Glutamatergic neuron (in vitro differentiated cells): Measurements from ENCODE around the gene GFRA1. TPM values are rescaled to one million over a fixed set of nuclear protein-coding genes. Genes with fewer than 3 reads are reported as not detected.

Experiments used
- DNase-seq: peaks from one replicate; pipeline ENCODE4 v3.0.0; 2022
- H3K27ac Mint-ChIP-seq: one replicate; pipeline ENCODE4 v1.8.0; 2020; ENCODE audit warnings: mild to moderate bottlenecking, mixed read lengths, inconsistent platforms; ENCODE audit not compliant: unreplicated experiment
- H3K27me3 Mint-ChIP-seq: one replicate; pipeline ENCODE4 v1.8.0; 2020; ENCODE audit warnings: mild to moderate bottlenecking, moderate library complexity, mixed read lengths, inconsistent platforms; ENCODE audit not compliant: unreplicated experiment
- H3K36me3 Mint-ChIP-seq: one replicate; pipeline ENCODE4 v1.8.0; 2020; ENCODE audit warnings: mild to moderate bottlenecking, mixed read lengths, inconsistent platforms; ENCODE audit not compliant: unreplicated experiment
- H3K4me1 Mint-ChIP-seq: one replicate; pipeline ENCODE4 v1.8.0; 2020; ENCODE audit warnings: mild to moderate bottlenecking, low read depth, mixed read lengths, inconsistent platforms; ENCODE audit not compliant: unreplicated experiment
- H3K4me3 Mint-ChIP-seq: one replicate; pipeline ENCODE4 v1.8.0; 2020; ENCODE audit warnings: mild to moderate bottlenecking, mixed read lengths, inconsistent platforms; ENCODE audit not compliant: unreplicated experiment
- H3K9me3 Mint-ChIP-seq: one replicate; pipeline ENCODE4 v1.8.0; 2020; ENCODE audit warnings: mild to moderate bottlenecking, moderate library complexity, mixed read lengths, inconsistent platforms; ENCODE audit not compliant: unreplicated experiment
- CTCF ChIP-seq: fragments of 200-600 bp; sonication (generic); IDR thresholded peaks from one replicate; pipeline ENCODE4 v1.5.0; 2021; ENCODE audit not compliant: partially characterized antibody, unreplicated experiment
- total RNA-seq: library from RNA; stranded (reverse); fragmentation: NEBNext Ultra II Directional; extraction: Animal tissue kit (Norgen Biotek cat#: 25700); gene quantifications from one replicate; pipeline ENCODE4 v1.2.1, GENCODE V29; 2021; ENCODE audit not compliant: unreplicated experiment

GFRA1 gene
- total RNA-seq, 1 donor from 2014 or later = 347 TPM

GRCh38 chr10:116286626-116287200 is 13.7 kb upstream of the GFRA1 start:
- peaks cover 12% of the 10 kb centered on the region for H3K4me1 Mint-ChIP-seq
- H3K36me3 Mint-ChIP-seq = no peaks in the 10 kb centered on the region
- H3K27me3 Mint-ChIP-seq = peaks cover 6% of the 10 kb centered on the region
- peaks cover 4% of the 10 kb centered on the region for H3K9me3 Mint-ChIP-seq
- TF ChIP-seq CTCF = no peak
- peak overlapping the region; percentile 87 for H3K27ac Mint-ChIP-seq
- peak overlapping the region; percentile 67 for H3K4me3 Mint-ChIP-seq
- no peak for DNase-seq

DNA sequence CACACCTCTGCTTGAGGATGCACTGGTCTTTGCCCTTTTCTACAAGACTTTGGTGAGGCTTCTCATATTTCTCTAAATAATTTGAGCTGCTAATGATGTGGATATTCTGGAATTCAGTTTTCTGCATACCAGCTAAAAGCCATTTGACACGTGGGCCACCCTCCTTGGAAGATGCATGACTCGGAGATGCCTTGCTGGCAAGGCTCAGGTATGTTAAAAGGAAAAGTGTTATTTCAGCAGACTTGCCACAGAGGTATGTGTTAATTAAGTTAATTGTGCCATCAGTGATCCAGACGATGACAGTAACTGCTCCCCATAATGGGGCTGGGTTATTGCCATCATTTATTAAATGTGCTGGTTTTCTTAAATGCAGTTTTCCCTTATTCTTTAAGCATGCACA is 8.8 kb upstream of the GFRA1 start:
- Mint-ChIP-seq H3K27me3 (peaks cover 3% of the 10 kb centered on the region), H3K27ac (no peak overlapping the region), H3K4me1 (peaks cover 37% of the 10 kb centered on the region), H3K9me3 (no peaks in the 10 kb centered on the region), H3K36me3 (no peaks in the 10 kb centered on the region), H3K4me3 (no peak overlapping the region)
- TF ChIP-seq CTCF = no peak
- DNase-seq = no peak

DNA sequence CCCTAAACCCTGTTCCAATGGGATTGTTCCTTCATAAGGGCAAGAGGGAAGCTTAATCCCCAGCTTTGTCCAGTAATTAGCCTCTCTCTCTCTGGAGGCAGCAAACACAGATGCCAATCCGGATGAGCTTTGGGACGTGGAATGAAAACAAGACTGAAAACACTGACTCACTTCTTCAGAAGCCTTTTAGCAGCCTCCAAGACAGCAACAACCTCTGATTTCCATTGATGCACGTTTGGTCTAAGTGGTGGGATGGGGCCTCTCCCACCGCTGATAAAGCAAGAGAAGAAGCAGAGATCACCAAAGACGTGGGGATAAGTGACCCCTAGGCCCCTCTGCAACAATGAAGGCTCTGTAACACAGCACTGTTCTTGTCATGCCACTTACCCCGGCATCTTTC is 5.8 kb upstream of the GFRA1 start:
- no peak for TF ChIP-seq CTCF
- Mint-ChIP-seq H3K4me1 (peaks cover 44% of the 10 kb centered on the region), H3K4me3 (peak overlapping the region; percentile 16), H3K27ac (peak overlapping the region; percentile 71), H3K9me3 (peaks cover 13% of the 10 kb centered on the region), H3K36me3 (peaks cover 3% of the 10 kb centered on the region), H3K27me3 (peaks cover 14% of the 10 kb centered on the region)
- DNase-seq = no peak

DNA sequence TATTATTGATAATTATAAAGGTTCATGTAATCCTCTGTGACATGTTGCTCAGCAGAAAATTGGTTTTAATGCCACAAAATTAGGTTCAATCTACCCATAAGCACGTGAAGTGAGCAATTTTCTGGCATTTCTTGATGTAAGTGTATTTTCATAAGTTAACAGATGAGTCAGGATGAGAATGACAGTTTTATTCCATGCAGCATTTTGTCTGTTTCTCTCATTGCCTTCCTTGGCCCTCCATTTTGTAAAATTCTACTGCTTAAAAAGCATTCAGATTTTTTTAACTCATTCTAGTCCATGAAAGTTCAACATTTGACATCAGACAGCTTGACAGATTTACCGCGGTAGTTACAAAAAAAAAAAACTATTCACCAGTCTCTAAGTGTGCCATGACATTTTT is 4.0 kb upstream of the GFRA1 start:
- Mint-ChIP-seq H3K9me3 (peaks cover 20% of the 10 kb centered on the region), H3K4me1 (peaks cover 47% of the 10 kb centered on the region), H3K27ac (no peak overlapping the region), H3K27me3 (peaks cover 23% of the 10 kb centered on the region), H3K36me3 (peaks cover 8% of the 10 kb centered on the region), H3K4me3 (no peak overlapping the region)
- no peak for DNase-seq
- no peak for TF ChIP-seq CTCF

GRCh38 chr10:116274064-116274904 is 1.3 kb upstream of the GFRA1 start:
- Mint-ChIP-seq H3K9me3 (peaks cover 34% of the 10 kb centered on the region), H3K36me3 (peaks cover 10% of the 10 kb centered on the region), H3K27ac (peak overlapping the region; percentile 100), H3K4me3 (peak overlapping the region; percentile 99), H3K4me1 (peaks cover 39% of the 10 kb centered on the region), H3K27me3 (peaks cover 36% of the 10 kb centered on the region)
- DNase-seq = peak; percentile 79
- TF ChIP-seq CTCF = no peak
